HepG2 (cell line): ENCODE measurements around the gene PRKN. TPM values are rescaled to one million over a fixed set of nuclear protein-coding genes. Genes with fewer than 3 reads are reported as not detected.

Experiments
- ATAC-seq: fragments of 200-7000 bp; cut with Tn5 transposase; 3 replicates; pipeline ENCODE4 v1.9.1; 2020; ENCODE audit warnings: mild to moderate bottlenecking, moderate library complexity
- BruUV-seq: library from RNA; stranded (reverse); fragments of 400-500 nt; replicated peaks from 2 replicates; lab custom pipeline; 2021; lab: Mats Ljungman, UMichigan
- CTCF ChIA-PET: fragments of 300-600 bp; formaldehyde crosslinking; extraction: SDS; loops from one replicate; lab custom pipeline; 2021; ENCODE audit warnings: low total read pairs, inconsistent platforms, low intra/inter-chr PET ratio; lab: Yijun Ruan, JAX
- POLR2A ChIA-PET: fragments of 350-600 bp; sonication (Branson Sonifier 250); formaldehyde crosslinking; loops from one replicate; lab custom pipeline; 2020; ENCODE audit warnings: antibody characterized with exemption, inconsistent platforms; lab: Yijun Ruan, JAX
- DNase-seq: peaks from one replicate; pipeline ENCODE4 v3.0.0-alpha.2; 2015; ENCODE audit warnings: low spot score
- FAIRE-seq: peaks from 3 replicates; lab custom pipeline; 2011; peaks lifted over from hg19 to GRCh38; lab: Jason Lieb, UNC
- H2AFZ ChIP-seq: one replicate; pipeline ENCODE4 v1.6.1; 2011; ENCODE audit warnings: low read length, inconsistent platforms
- H3K27ac ChIP-seq: fragments of 300-600 bp; 3 replicates; pipeline ENCODE4 v1.8.0; 2011; ENCODE audit warnings: mixed run types, mild to moderate bottlenecking, mixed read lengths, low read length, inconsistent platforms; ENCODE audit not compliant: insufficient read depth; ENCODE audit errors: extremely low read length
- H3K27me3 ChIP-seq, 2 experiments: fragments of 200-600 bp in 1 of 2; 2 replicates in 1 of 2; 3 replicates in 1 of 2; pipeline versions ENCODE4 v1.6.0 to v1.8.0; 2011; ENCODE audit warnings: low read length in 2 of 2, mild to moderate bottlenecking in 2 of 2, moderate library complexity in 2 of 2, inconsistent platforms in 1 of 2; ENCODE audit not compliant: insufficient read depth in 2 of 2, control insufficient read depth in 1 of 2
- H3K36me3 ChIP-seq, 2 experiments: fragments of 200-600 bp in 1 of 2; replicated peaks in 1 of 2; 2 replicates in 1 of 2; 3 replicates in 1 of 2; pipeline versions ENCODE4 v1.5.1 to v1.8.0; 2011; ENCODE audit warnings: low read length in 2 of 2, inconsistent platforms in 1 of 2; ENCODE audit not compliant: insufficient read depth in 2 of 2, control insufficient read depth in 1 of 2
- H3K4me1 ChIP-seq: 2 replicates; pipeline ENCODE4 v1.5.1; 2012; ENCODE audit warnings: low read length, inconsistent platforms; ENCODE audit not compliant: insufficient read depth
- H3K4me2 ChIP-seq: 2 replicates; pipeline ENCODE4 v1.6.0; 2011; ENCODE audit warnings: low read depth, low read length, inconsistent platforms
- H3K4me3 ChIP-seq, 3 experiments: fragments of 200-600 bp in 1 of 3; sonication (generic), shearing (Covaris generic) in 1 of 3; replicated peaks in 1 of 3; 2 replicates each; pipeline ENCODE4 v1.5.1; 2011 to 2016; ENCODE audit warnings: low read length in 3 of 3, inconsistent platforms in 2 of 3, low read depth in 2 of 3, mild to moderate bottlenecking in 2 of 3, control low read depth in 1 of 3, mixed read lengths in 1 of 3; ENCODE audit not compliant: insufficient read depth in 1 of 3
- H3K79me2 ChIP-seq: one replicate; pipeline ENCODE4 v1.6.1; 2011; ENCODE audit warnings: low read length, inconsistent platforms; ENCODE audit not compliant: insufficient read depth
- H3K9ac ChIP-seq: 2 replicates; pipeline ENCODE4 v1.6.0; 2011; ENCODE audit warnings: mild to moderate bottlenecking, low read depth, low read length, inconsistent platforms; ENCODE audit not compliant: insufficient read depth
- H3K9me3 ChIP-seq: 2 replicates; pipeline ENCODE4 v1.5.1; 2012; ENCODE audit warnings: mild to moderate bottlenecking, low read length
- H4K20me1 ChIP-seq: 2 replicates; pipeline ENCODE4 v1.6.0; 2011; ENCODE audit warnings: inconsistent platforms, mild to moderate bottlenecking, low read length, moderate library complexity; ENCODE audit not compliant: insufficient read depth
- ATF7 ChIP-seq, 2 experiments: fragments of 450-650 bp in 1 of 2; sonication (generic) in 1 of 2; formaldehyde crosslinking in 1 of 2; IDR thresholded peaks; 2 replicates each; pipeline versions ENCODE4 v1.4.0 to v1.6.1; 2016 to 2020; ENCODE audit warnings: antibody characterized with exemption in 1 of 2, mild to moderate bottlenecking in 1 of 2, missing genetic modification reagents in 1 of 2
- HCFC1 ChIP-seq: fragments of 150-350 bp; IDR thresholded peaks from 2 replicates; pipeline ENCODE4 v1.6.1; 2014; ENCODE audit warnings: low read depth, low read length
- NR2F2 ChIP-seq: IDR thresholded peaks from 2 replicates; pipeline ENCODE4 v1.6.1; 2012; ENCODE audit warnings: low read depth, inconsistent platforms, borderline replicate concordance
- REXO4 ChIP-seq: sonication (generic); formaldehyde crosslinking; IDR thresholded peaks from 2 replicates; pipeline ENCODE4 v1.8.0; 2022; ENCODE audit warnings: missing genetic modification reagents, mild to moderate bottlenecking, borderline replicate concordance
- SCMH1 ChIP-seq: sonication (generic); formaldehyde crosslinking; IDR thresholded peaks from 2 replicates; pipeline ENCODE4 v1.9.0; 2021; ENCODE audit warnings: missing genetic modification reagents, mild to moderate bottlenecking, borderline replicate concordance
- SRSF1 ChIP-seq: fragments of 200-400 bp; formaldehyde crosslinking; optimal IDR thresholded peaks from 2 replicates; pipeline ENCODE3; 2017; ENCODE audit warnings: mild to moderate bottlenecking, low read depth, low read length, moderate library complexity
- TOPORS ChIP-seq: sonication (generic); formaldehyde crosslinking; IDR thresholded peaks from 2 replicates; pipeline ENCODE4 v1.8.0; 2023; ENCODE audit warnings: mild to moderate bottlenecking, missing genetic modification reagents
- YEATS2 ChIP-seq: sonication (generic); formaldehyde crosslinking; IDR thresholded peaks from 2 replicates; pipeline ENCODE4 v1.4.0; 2020; ENCODE audit warnings: missing genetic modification reagents, borderline replicate concordance
- YEATS4 ChIP-seq: sonication (generic); formaldehyde crosslinking; IDR thresholded peaks from 2 replicates; pipeline ENCODE4 v1.4.0; 2020; ENCODE audit warnings: missing genetic modification reagents, borderline replicate concordance
- ZBTB21 ChIP-seq: sonication (generic); formaldehyde crosslinking; IDR thresholded peaks from 2 replicates; pipeline ENCODE4 v1.4.0; 2020; ENCODE audit warnings: missing genetic modification reagents
- ZNF570 ChIP-seq: sonication (generic); formaldehyde crosslinking; IDR thresholded peaks from 2 replicates; pipeline ENCODE4 v1.4.0; 2020; ENCODE audit warnings: mild to moderate bottlenecking, missing genetic modification reagents, borderline replicate concordance
- ZNF788 ChIP-seq: sonication (generic); formaldehyde crosslinking; IDR thresholded peaks from 2 replicates; pipeline ENCODE4 v1.5.0; 2020; ENCODE audit warnings: mild to moderate bottlenecking, missing genetic modification reagents, borderline replicate concordance
- ZSCAN21 ChIP-seq: sonication (generic); formaldehyde crosslinking; IDR thresholded peaks from 2 replicates; pipeline ENCODE4 v1.8.0; 2022; ENCODE audit warnings: mild to moderate bottlenecking, missing genetic modification reagents, moderate library complexity, borderline replicate concordance
- WGBS: methylation state at CpG from one replicate; pipeline ENCODE4 v1.1.6; 2017; ENCODE audit warnings: low lambda C conversion rate; 5-methylcytosine and 5-hydroxymethylcytosine counted together
- in situ Hi-C: cut with HindIII; loops from 2 replicates; pipeline ENCODE4 v1.10.0; 2017; ENCODE audit warnings: low pct_unique_long_range_greater_than_20kb; ENCODE audit not compliant: extremely low pct_ligation_motif_present
- intact Hi-C: fragments of 100-400 bp; cut with micrococcal nuclease; formaldehyde crosslinking; loops from one replicate; pipeline ENCODE4 v1.10.0; 2022; ENCODE audit not compliant: unreplicated experiment
- polyA plus RNA-seq, 8 experiments: library from polyadenylated mRNA; depleted of rRNA in 3 of 8; stranded (reverse) in 7 of 8; unstranded in 1 of 8; fragments of >200 nt; fragmentation: Illumina TruSeq in 4 of 8; extraction: Trizol in 4 of 8; gene quantifications; 2 replicates each; pipeline versions ENCODE4 v1.2.1 to v1.2.3, GENCODE V29; 2011 to 2016; ENCODE audit warnings: low read depth in 4 of 8, missing spikeins in 1 of 8, mixed read lengths in 1 of 8; ENCODE audit not compliant: insufficient read depth in 1 of 8
- total RNA-seq, 5 experiments: library from RNA; depleted of rRNA; stranded (reverse); fragments of >200 nt; fragmentation: Illumina TruSeq; extraction: Trizol; gene quantifications; 2 replicates each; pipeline ENCODE4 v1.2.3, GENCODE V29; 2016; ENCODE audit warnings: low read depth in 1 of 5
- TF ChIP-seq, protein P1 (sequence below): conservative IDR thresholded peaks from 2 replicates; pipeline ENCODE4 v1.6.1; 2018; ENCODE audit warnings: missing genetic modification reagents
- TF ChIP-seq, protein P2 (sequence below): sonication (generic); formaldehyde crosslinking; conservative IDR thresholded peaks from 2 replicates; pipeline ENCODE4 v1.4.0; 2020; ENCODE audit warnings: missing genetic modification reagents
- TF ChIP-seq, protein P3 (sequence below): sonication (generic); formaldehyde crosslinking; IDR thresholded peaks from 2 replicates; pipeline ENCODE4 v1.8.0; 2022; ENCODE audit warnings: mild to moderate bottlenecking, missing genetic modification reagents

Gene PRKN
- total and polyA plus RNA-seq, 2 of the 13 experiments (the other 11 are each of a cell fraction or from before 2014, with no cell fraction given), result 0.31 to 0.44 TPM

DNA sequence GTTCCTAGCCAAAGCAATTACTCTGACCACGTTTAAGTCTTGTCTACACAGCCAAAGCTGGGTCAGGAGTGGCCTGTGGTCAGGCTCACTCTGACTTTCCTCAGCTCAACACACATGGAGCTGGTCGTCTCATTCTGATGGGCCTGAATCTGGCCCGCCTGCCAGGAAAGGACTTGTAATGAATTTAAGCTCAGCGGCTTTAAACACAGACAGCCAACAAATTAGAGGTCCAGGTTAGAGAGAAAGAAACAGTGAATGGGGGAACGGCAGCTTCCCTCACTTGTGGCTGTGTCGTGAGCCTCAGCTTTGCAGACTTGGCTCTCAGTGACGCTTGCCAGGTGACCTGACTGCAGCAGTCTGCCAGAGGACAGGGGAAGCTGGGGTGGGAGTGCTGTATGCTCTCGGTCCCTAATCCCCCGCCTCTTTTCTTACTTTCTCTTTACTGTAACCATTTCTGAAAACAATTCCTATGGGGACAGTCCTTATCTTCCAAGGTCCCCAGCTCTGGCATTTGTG, 1331.8 kb downstream of the PRKN start:
- no peaks in the 10 kb centered on the region for H3K79me2 ChIP-seq
- no peak overlapping the region for H2AFZ ChIP-seq
- no TSS peak for BruUV-seq
- no peaks in the 10 kb centered on the region; a peak in 1 of 5 replicates for H3K27me3 ChIP-seq
- intact Hi-C loops (no loop called here), in situ Hi-C loops (no loop called here)
- no peak overlapping the region for H3K27ac ChIP-seq
- WGBS, result 27% methylated on average over 9 of the region's 9 CpGs
- no peak for FAIRE-seq
- H3K9me3 ChIP-seq, result no peaks in the 10 kb centered on the region
- no peak overlapping the region for H3K4me2 ChIP-seq
- POLR2A ChIA-PET, result no interaction called here
- TF ChIP-seq ZNF570 (CRISPR knock-in tag) (no peak), NR2F2 (no peak), ZSCAN21 (CRISPR knock-in tag) (no peak), YEATS2 (CRISPR knock-in tag) (no peak), ZBTB21 (CRISPR knock-in tag) (no peak), HCFC1 (no peak), YEATS4 (no peak), ATF7 (IDR thresholded peaks at IDR 0.05) (no peak), ATF7 (CRISPR knock-in tag; IDR thresholded peaks at IDR 0.05) (no peak), SRSF1 (no peak), SCMH1 (CRISPR knock-in tag) (no peak), REXO4 (no peak), ZNF788 (CRISPR knock-in tag) (no peak), TOPORS (CRISPR knock-in tag) (no peak)
- TF ChIP-seq, protein P1, sequence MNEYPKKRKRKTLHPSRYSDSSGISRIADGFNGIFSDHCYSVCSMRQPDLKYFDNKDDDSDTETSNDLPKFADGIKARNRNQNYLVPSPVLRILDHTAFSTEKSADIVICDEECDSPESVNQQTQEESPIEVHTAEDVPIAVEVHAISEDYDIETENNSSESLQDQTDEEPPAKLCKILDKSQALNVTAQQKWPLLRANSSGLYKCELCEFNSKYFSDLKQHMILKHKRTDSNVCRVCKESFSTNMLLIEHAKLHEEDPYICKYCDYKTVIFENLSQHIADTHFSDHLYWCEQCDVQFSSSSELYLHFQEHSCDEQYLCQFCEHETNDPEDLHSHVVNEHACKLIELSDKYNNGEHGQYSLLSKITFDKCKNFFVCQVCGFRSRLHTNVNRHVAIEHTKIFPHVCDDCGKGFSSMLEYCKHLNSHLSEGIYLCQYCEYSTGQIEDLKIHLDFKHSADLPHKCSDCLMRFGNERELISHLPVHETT (CRISPR knock-in tag), result no peak
- TF ChIP-seq, protein P2, sequence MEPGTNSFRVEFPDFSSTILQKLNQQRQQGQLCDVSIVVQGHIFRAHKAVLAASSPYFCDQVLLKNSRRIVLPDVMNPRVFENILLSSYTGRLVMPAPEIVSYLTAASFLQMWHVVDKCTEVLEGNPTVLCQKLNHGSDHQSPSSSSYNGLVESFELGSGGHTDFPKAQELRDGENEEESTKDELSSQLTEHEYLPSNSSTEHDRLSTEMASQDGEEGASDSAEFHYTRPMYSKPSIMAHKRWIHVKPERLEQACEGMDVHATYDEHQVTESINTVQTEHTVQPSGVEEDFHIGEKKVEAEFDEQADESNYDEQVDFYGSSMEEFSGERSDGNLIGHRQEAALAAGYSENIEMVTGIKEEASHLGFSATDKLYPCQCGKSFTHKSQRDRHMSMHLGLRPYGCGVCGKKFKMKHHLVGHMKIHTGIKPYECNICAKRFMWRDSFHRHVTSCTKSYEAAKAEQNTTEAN, result no peak
- TF ChIP-seq, protein P3, sequence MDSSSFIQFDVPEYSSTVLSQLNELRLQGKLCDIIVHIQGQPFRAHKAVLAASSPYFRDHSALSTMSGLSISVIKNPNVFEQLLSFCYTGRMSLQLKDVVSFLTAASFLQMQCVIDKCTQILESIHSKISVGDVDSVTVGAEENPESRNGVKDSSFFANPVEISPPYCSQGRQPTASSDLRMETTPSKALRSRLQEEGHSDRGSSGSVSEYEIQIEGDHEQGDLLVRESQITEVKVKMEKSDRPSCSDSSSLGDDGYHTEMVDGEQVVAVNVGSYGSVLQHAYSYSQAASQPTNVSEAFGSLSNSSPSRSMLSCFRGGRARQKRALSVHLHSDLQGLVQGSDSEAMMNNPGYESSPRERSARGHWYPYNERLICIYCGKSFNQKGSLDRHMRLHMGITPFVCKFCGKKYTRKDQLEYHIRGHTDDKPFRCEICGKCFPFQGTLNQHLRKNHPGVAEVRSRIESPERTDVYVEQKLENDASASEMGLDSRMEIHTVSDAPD, result no peak
- TF ChIP-seq, all 625 proteins: peak for 0
- Histone ChIP-seq H3K36me3 (no peaks in the 10 kb centered on the region), H3K4me1 (no peaks in the 10 kb centered on the region), H3K4me3 (no peak overlapping the region), H3K9ac (no peak overlapping the region), H4K20me1 (no peaks in the 10 kb centered on the region)
- no peak for DNase-seq
- CTCF ChIA-PET, result no interaction called here
- no peak for ATAC-seq
